MM.1S (cell line): Measurements from ENCODE around the gene SEC31B.

Source experiments
- DNase-seq: peaks from one replicate; pipeline ENCODE4 v3.0.0-alpha.2; 2015
- H2AFZ ChIP-seq: fragments of 300-600 bp; sonication (generic); 2 replicates; pipeline ENCODE4 v1.6.0; 2016; ENCODE audit warnings: antibody characterized with exemption, low read length
- H3F3A ChIP-seq: fragments of 300-600 bp; sonication (generic); 2 replicates; pipeline ENCODE4 v1.6.1; 2016; ENCODE audit warnings: mild to moderate bottlenecking, antibody characterized with exemption, low read length, moderate library complexity, mixed read lengths; ENCODE audit not compliant: insufficient read depth
- H3K27ac ChIP-seq: fragments of 300-600 bp; sonication (generic); 2 replicates; pipeline ENCODE4 v1.5.1; 2016; ENCODE audit warnings: mild to moderate bottlenecking, low read length
- H3K27me3 ChIP-seq: fragments of 300-600 bp; sonication (generic); replicated peaks from 2 replicates; pipeline ENCODE4 v1.6.0; 2016; ENCODE audit warnings: low read length; ENCODE audit not compliant: insufficient read depth
- H3K36me3 ChIP-seq: fragments of 300-600 bp; sonication (generic); replicated peaks from 2 replicates; pipeline ENCODE4 v1.6.1; 2016; ENCODE audit warnings: mild to moderate bottlenecking, low read length, mixed read lengths; ENCODE audit not compliant: insufficient read depth
- H3K4me1 ChIP-seq: fragments of 300-600 bp; sonication (generic); 2 replicates; pipeline ENCODE4 v1.6.1; 2016; ENCODE audit warnings: low read length, mixed read lengths
- H3K4me2 ChIP-seq: fragments of 300-600 bp; sonication (generic); 2 replicates; pipeline ENCODE4 v1.6.0; 2016; ENCODE audit warnings: low read depth, low read length
- H3K4me3 ChIP-seq: fragments of 300-600 bp; sonication (generic); 2 replicates; pipeline ENCODE4 v1.5.1; 2016; ENCODE audit warnings: low read length, mixed read lengths
- H3K79me2 ChIP-seq: fragments of 300-600 bp; sonication (generic); 2 replicates; pipeline ENCODE4 v1.6.1; 2016; ENCODE audit warnings: mixed run types, low read length, mixed read lengths
- H3K9ac ChIP-seq: fragments of 300-600 bp; sonication (generic); 2 replicates; pipeline ENCODE4 v1.6.1; 2016; ENCODE audit warnings: low read length, mixed read lengths
- H3K9me2 ChIP-seq: fragments of 300-600 bp; sonication (generic); replicated peaks from 2 replicates; pipeline ENCODE4 v1.6.1; 2016; ENCODE audit warnings: mild to moderate bottlenecking, low read length, mixed read lengths; ENCODE audit not compliant: insufficient read depth
- H3K9me3 ChIP-seq: fragments of 300-600 bp; sonication (generic); replicated peaks from 2 replicates; pipeline ENCODE4 v1.6.1; 2016; ENCODE audit warnings: mild to moderate bottlenecking, low read length, mixed read lengths; ENCODE audit not compliant: insufficient read depth
- H4K20me1 ChIP-seq: fragments of 300-600 bp; sonication (generic); 2 replicates; pipeline ENCODE4 v1.6.1; 2016; ENCODE audit warnings: mild to moderate bottlenecking, low read length, moderate library complexity, mixed read lengths; ENCODE audit not compliant: insufficient read depth
- EZH2 ChIP-seq: fragments of 300-600 bp; sonication (generic); optimal IDR thresholded peaks from 2 replicates; pipeline ENCODE3; 2017; ENCODE audit warnings: low read depth, mild to moderate bottlenecking, antibody characterized with exemption, low read length, mixed read lengths
- EZH2phosphoT487 ChIP-seq: fragments of 300-600 bp; sonication (generic); IDR thresholded peaks from 2 replicates; pipeline ENCODE4 v1.6.1; 2018; ENCODE audit warnings: antibody characterized with exemption, low read length
- TF ChIP-seq, protein P1 (sequence below): fragments of 300-600 bp; sonication (generic); IDR thresholded peaks from 2 replicates; pipeline ENCODE4 v1.5.1; 2016; ENCODE audit warnings: antibody characterized with exemption, low read length, mixed read lengths

Gene SEC31B

GRCh38 chr10:100470367-100470766 is 49.3 kb downstream of the SEC31B start:
- no peaks in the 10 kb centered on the region for H3K36me3 ChIP-seq
- H3K9ac ChIP-seq, result no peak overlapping the region
- no peak for TF ChIP-seq EZH2phosphoT487
- no peak for TF ChIP-seq EZH2
- TF ChIP-seq, protein P1, sequence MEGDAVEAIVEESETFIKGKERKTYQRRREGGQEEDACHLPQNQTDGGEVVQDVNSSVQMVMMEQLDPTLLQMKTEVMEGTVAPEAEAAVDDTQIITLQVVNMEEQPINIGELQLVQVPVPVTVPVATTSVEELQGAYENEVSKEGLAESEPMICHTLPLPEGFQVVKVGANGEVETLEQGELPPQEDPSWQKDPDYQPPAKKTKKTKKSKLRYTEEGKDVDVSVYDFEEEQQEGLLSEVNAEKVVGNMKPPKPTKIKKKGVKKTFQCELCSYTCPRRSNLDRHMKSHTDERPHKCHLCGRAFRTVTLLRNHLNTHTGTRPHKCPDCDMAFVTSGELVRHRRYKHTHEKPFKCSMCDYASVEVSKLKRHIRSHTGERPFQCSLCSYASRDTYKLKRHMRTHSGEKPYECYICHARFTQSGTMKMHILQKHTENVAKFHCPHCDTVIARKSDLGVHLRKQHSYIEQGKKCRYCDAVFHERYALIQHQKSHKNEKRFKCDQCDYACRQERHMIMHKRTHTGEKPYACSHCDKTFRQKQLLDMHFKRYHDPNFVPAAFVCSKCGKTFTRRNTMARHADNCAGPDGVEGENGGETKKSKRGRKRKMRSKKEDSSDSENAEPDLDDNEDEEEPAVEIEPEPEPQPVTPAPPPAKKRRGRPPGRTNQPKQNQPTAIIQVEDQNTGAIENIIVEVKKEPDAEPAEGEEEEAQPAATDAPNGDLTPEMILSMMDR, result no peak
- no peak overlapping the region for H3K4me2 ChIP-seq
- H3K4me1 ChIP-seq, result no peaks in the 10 kb centered on the region
- no peaks in the 10 kb centered on the region for H3K9me3 ChIP-seq
- H3K27ac ChIP-seq, result no peak overlapping the region
- no peaks in the 10 kb centered on the region for H3K9me2 ChIP-seq
- no peaks in the 10 kb centered on the region for H3K27me3 ChIP-seq
- no peaks in the 10 kb centered on the region for H4K20me1 ChIP-seq
- H3F3A ChIP-seq, result no peaks in the 10 kb centered on the region
- no peaks in the 10 kb centered on the region for H3K79me2 ChIP-seq
- no peak overlapping the region for H3K4me3 ChIP-seq
- DNase-seq, result no peak
- no peak overlapping the region for H2AFZ ChIP-seq

DNA sequence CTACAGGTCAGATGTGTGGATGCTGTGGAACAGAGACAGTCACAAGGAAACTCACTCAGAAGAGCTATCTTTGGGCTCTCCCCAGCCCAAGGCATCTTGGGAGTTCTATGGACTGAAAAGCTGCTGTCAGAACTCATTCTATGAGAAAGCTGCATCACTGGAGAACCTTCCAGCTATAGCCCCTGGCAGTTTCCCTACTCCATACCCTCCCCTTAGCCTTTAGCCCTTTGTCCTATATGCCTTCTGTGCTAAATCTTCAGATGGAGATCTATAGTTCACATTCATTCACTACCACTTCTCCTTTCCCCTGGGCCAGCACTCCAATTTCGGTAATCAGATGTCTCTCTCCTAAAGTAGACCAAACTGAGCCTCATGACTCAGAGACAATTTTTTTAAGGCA is 49.9 kb downstream of the SEC31B start:
- no peak for DNase-seq
- H2AFZ ChIP-seq, result no peak overlapping the region
- H3K27ac ChIP-seq, result no peak overlapping the region
- H3K4me3 ChIP-seq, result no peak overlapping the region
- TF ChIP-seq EZH2phosphoT487 (no peak), EZH2 (no peak)
- H3K4me2 ChIP-seq, result no peak overlapping the region
- no peaks in the 10 kb centered on the region for H3K4me1 ChIP-seq
- H3K27me3 ChIP-seq, result no peaks in the 10 kb centered on the region
- no peaks in the 10 kb centered on the region for H3F3A ChIP-seq
- H3K79me2 ChIP-seq, result no peaks in the 10 kb centered on the region
- no peaks in the 10 kb centered on the region for H3K9me2 ChIP-seq
- H4K20me1 ChIP-seq, result no peaks in the 10 kb centered on the region
- H3K9ac ChIP-seq, result no peak overlapping the region
- no peaks in the 10 kb centered on the region for H3K9me3 ChIP-seq
- H3K36me3 ChIP-seq, result no peaks in the 10 kb centered on the region

- no peak for TF ChIP-seq EZH2
- TF ChIP-seq, protein P1, result no peak
- Histone ChIP-seq H3K36me3 (no peaks in the 10 kb centered on the region), H3K79me2 (no peaks in the 10 kb centered on the region), H3K27ac (no peak overlapping the region), H3K9ac (no peak overlapping the region), H3K4me3 (no peak overlapping the region), H3K9me3 (no peaks in the 10 kb centered on the region), H3K4me1 (no peaks in the 10 kb centered on the region), H3K27me3 (no peaks in the 10 kb centered on the region), H4K20me1 (no peaks in the 10 kb centered on the region), H2AFZ (no peak overlapping the region), H3K9me2 (no peaks in the 10 kb centered on the region), H3F3A (no peaks in the 10 kb centered on the region), H3K4me2 (no peak overlapping the region)
- no peak for DNase-seq
These were observed 50.7 kb downstream of the SEC31B start for GRCh38 chr10:100468978-100469377.

DNA sequence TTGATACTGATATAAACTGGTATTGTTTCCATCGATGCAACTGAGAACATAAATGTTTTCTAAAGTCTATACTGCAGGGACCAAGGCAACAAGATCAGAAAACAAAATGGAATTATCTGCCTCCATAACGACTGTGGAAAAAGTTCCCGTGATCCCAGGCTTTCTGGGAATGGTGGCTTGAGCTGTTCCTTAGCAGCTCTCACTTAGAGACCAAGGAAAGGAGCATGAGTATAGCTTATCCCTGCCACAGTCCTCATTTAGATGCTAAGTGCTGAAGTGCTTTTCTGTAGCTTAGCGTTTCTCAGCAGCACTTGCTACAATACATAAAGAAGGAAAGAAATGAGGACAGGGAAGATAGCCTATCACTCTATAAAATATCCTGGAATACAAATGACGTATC is 51.3 kb downstream of the SEC31B start:
- H3K4me2 ChIP-seq, result no peak overlapping the region
- no peaks in the 10 kb centered on the region for H3K79me2 ChIP-seq
- no peaks in the 10 kb centered on the region for H4K20me1 ChIP-seq
- TF ChIP-seq EZH2 (no peak), EZH2phosphoT487 (no peak)
- TF ChIP-seq, protein P1, result no peak
- no peak for DNase-seq
- no peaks in the 10 kb centered on the region for H3K9me3 ChIP-seq
- no peaks in the 10 kb centered on the region for H3K9me2 ChIP-seq
- H3K27ac ChIP-seq, result no peak overlapping the region
- no peaks in the 10 kb centered on the region for H3K4me1 ChIP-seq
- H3F3A ChIP-seq, result no peaks in the 10 kb centered on the region
- no peak overlapping the region for H2AFZ ChIP-seq
- no peaks in the 10 kb centered on the region for H3K36me3 ChIP-seq
- H3K9ac ChIP-seq, result no peak overlapping the region
- no peaks in the 10 kb centered on the region for H3K27me3 ChIP-seq
- H3K4me3 ChIP-seq, result no peak overlapping the region
